AG04450 (cell line): Measurements from ENCODE around the gene PBXIP1. TPM values are rescaled to one million over a fixed set of nuclear protein-coding genes. Genes with fewer than 3 reads are reported as not detected.

Experiments used
- CTCF ChIA-PET: fragments of 300-600, 350-600 bp; formaldehyde crosslinking; extraction: SDS; loops from one replicate; lab custom pipeline; 2022; ENCODE audit warnings: antibody characterized with exemption, inconsistent platforms; lab: Charles Lee
- POLR2A ChIA-PET: fragments of 350-600 bp; formaldehyde crosslinking; extraction: SDS; loops from one replicate; lab custom pipeline; 2021; ENCODE audit warnings: antibody characterized with exemption, inconsistent platforms; lab: Yijun Ruan, JAX
- DNase-seq: peaks from one replicate; pipeline ENCODE4 v3.0.0-alpha.2; 2011; ENCODE audit warnings: low read depth, low spot score
- H3K27ac ChIP-seq: one replicate; pipeline ENCODE4 v1.5.1; 2012; ENCODE audit warnings: low read depth, low read length, control low read depth
- H3K27me3 ChIP-seq: one replicate; pipeline ENCODE4 v1.6.0; 2012; ENCODE audit warnings: low read length; ENCODE audit not compliant: control insufficient read depth, insufficient read depth
- H3K4me3 ChIP-seq: 2 replicates; pipeline ENCODE4 v1.5.1; 2011; ENCODE audit warnings: mild to moderate bottlenecking, low read depth, low read length, control low read depth
- H3K9me3 ChIP-seq: 2 replicates; pipeline ENCODE4 v1.5.1; 2012; ENCODE audit warnings: low read length; ENCODE audit not compliant: control insufficient read depth, insufficient read depth
- polyA plus RNA-seq: library from polyadenylated mRNA; depleted of rRNA; stranded (reverse); fragments of >200 nt; gene quantifications from 2 replicates; pipeline ENCODE4 v1.2.3, GENCODE V29; 2011
- TF ChIP-seq, protein P1 (sequence below): IDR thresholded peaks from 2 replicates; pipeline ENCODE4 v1.5.1; 2011; ENCODE audit warnings: low read depth, low read length, control low read depth, inconsistent platforms

The PBXIP1 gene
- polyA plus RNA-seq, 1 experiment, result 72.2 TPM

DNA sequence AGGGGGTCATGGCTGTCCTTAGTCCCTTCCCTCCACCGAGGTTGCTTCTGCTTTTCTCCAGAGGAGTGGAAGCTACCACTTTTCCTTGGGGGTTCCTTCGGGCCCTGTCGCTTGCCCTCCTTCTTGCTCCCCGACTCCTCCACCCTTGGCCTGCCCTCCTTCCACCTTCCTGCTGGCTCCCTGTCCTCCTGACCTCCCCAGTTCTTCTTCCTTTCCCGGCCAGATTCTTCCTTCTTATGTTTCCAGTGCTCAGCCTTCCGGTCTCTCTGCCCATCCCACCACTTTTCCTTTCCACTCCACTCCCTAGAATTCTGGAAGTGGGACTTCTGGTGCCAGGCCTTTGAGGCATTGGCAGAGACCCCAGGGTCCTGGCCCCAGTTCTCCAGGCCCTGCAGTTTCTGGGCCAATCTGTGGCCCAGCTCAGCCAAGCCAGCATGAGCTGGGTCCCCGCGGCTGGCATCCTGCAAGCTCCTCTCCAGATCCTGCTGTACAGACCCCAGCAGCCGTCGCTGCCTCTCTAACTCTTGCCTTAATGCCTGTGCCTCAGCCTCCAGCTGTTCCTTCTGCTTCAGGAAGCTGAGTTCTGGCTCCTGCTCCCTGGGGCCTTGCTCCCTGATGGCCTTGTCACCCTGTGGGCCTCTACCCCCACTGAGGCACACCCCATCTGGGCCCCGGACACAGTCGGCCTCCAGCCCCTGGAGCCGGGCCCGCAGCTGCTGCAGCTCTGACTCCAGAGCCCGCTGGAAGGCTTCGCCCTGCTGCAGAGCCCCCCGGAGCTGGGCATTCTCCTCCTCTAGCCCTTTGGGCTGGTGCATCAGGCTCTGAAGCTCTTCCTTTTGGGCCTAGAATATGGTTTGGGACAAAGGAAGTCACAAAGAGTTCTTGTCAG lies 9.7 kb downstream of the PBXIP1 start:
- TF ChIP-seq, protein P1, sequence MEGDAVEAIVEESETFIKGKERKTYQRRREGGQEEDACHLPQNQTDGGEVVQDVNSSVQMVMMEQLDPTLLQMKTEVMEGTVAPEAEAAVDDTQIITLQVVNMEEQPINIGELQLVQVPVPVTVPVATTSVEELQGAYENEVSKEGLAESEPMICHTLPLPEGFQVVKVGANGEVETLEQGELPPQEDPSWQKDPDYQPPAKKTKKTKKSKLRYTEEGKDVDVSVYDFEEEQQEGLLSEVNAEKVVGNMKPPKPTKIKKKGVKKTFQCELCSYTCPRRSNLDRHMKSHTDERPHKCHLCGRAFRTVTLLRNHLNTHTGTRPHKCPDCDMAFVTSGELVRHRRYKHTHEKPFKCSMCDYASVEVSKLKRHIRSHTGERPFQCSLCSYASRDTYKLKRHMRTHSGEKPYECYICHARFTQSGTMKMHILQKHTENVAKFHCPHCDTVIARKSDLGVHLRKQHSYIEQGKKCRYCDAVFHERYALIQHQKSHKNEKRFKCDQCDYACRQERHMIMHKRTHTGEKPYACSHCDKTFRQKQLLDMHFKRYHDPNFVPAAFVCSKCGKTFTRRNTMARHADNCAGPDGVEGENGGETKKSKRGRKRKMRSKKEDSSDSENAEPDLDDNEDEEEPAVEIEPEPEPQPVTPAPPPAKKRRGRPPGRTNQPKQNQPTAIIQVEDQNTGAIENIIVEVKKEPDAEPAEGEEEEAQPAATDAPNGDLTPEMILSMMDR, result no peak
- CTCF ChIA-PET, result interaction anchor here (1.0 kb wide), 4 partner anchors 8 to 277 kb away, joined by 3 to 6 read pairs (median 4); partner anchors contain the start of gene PBXIP1
- no peak for DNase-seq
- Histone ChIP-seq H3K9me3 (no peaks in the 10 kb centered on the region), H3K4me3 (no peak overlapping the region), H3K27ac (no peak overlapping the region), H3K27me3 (no peaks in the 10 kb centered on the region)
- POLR2A ChIA-PET, result no interaction called here

DNA sequence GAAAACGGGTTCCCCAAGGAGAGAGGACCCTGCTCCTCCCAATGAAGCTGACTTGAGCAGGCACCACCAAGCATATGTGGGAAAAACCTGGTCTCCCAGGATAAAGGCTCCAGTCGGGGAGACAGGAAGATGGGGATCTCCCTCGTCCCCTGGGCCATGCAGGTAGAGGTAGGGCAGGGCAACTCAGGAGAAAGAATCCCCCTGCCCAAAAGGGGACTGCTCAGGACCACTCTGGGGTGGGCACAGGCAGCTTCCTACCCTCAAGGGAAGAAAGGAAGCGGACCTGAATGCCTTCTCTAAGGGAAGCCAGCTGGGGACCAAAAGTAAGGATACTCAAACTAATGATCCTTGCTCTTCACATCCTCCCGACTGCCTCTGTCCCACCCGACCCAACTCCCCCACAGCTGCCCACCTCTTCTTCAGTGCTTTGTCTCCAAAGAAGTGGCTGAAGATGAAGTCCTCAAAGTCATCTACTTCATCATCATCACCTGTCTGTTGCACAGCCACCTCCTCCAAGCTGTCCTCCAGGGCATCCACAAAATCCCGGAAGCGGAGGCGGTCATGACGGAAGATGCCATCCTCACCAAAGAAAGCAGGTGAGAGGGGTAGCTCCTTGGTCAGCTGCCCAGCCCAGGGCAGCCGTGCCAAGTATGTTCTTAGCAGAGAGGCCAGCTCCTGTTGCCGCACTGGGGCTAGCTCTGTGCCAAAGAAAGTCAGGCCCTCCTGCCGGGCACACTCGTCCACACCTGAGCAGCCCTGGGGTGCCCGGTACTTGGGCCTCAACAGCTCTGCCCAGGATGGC lies 10.5 kb downstream of the PBXIP1 start:
- H3K27me3 ChIP-seq, result no peaks in the 10 kb centered on the region
- TF ChIP-seq, protein P1, result no peak
- POLR2A ChIA-PET, result no interaction called here
- no peak overlapping the region for H3K27ac ChIP-seq
- CTCF ChIA-PET, result interaction anchor here (0.6 to 1.5 kb wide), 7 partner anchors 9 to 466 kb away, joined by 3 to 6 read pairs (median 4); partner anchors contain the start of gene PBXIP1
- DNase-seq, result no peak
- H3K4me3 ChIP-seq, result no peak overlapping the region
- H3K9me3 ChIP-seq, result no peaks in the 10 kb centered on the region

DNA sequence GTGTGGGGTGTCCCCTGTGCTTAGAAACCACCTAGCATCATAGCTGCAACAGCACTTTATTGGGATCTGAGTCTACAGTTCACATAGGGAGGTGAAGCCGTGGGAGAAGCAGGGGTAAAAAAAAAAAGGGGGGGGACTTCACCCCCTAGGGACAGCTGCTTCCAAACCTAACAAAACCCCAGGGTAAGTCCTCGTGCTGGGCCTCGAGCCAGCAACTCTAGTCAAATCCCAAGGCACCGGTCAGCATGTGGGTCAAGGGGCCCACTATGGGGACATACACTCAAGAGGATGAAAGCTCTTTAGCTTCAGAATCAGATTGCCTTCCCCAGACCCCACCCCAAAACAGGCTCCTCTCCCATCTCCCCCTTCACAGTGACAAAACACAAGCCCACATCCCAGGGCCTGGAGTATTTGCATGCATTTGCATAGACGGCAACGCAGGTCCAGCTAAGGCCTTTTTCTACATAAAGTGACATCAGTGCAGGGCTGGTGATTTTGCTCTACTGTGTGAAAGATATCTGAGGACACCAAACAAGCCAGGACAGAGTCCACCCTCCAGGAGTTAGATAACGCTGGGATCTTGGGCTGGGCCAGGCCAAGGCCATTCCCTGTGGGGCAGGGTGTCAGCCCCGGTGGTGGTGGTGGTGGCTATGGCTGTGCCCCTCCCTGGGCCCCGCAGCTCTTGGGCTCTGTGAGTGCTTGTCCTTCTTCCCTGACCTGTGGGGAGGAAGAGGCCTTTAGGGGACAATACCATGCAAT lies 11.3 kb downstream of the PBXIP1 start:
- H3K9me3 ChIP-seq, result no peaks in the 10 kb centered on the region
- H3K27ac ChIP-seq, result no peak overlapping the region
- POLR2A ChIA-PET, result interaction anchor here (0.7 to 1.0 kb wide), 2 partner anchors 26 to 1050 kb away, joined by 4 read pairs; partner anchors contain the start of gene SHC1
- no peak overlapping the region for H3K4me3 ChIP-seq
- CTCF ChIA-PET, result interaction anchor here (0.6 to 1.5 kb wide), 18 partner anchors 9 to 745 kb away, joined by 3 to 11 read pairs (median 4); partner anchors contain the start of gene PBXIP1
- TF ChIP-seq, protein P1, result no peak
- H3K27me3 ChIP-seq, result peaks cover 2% of the 10 kb centered on the region
- no peak for DNase-seq

DNA sequence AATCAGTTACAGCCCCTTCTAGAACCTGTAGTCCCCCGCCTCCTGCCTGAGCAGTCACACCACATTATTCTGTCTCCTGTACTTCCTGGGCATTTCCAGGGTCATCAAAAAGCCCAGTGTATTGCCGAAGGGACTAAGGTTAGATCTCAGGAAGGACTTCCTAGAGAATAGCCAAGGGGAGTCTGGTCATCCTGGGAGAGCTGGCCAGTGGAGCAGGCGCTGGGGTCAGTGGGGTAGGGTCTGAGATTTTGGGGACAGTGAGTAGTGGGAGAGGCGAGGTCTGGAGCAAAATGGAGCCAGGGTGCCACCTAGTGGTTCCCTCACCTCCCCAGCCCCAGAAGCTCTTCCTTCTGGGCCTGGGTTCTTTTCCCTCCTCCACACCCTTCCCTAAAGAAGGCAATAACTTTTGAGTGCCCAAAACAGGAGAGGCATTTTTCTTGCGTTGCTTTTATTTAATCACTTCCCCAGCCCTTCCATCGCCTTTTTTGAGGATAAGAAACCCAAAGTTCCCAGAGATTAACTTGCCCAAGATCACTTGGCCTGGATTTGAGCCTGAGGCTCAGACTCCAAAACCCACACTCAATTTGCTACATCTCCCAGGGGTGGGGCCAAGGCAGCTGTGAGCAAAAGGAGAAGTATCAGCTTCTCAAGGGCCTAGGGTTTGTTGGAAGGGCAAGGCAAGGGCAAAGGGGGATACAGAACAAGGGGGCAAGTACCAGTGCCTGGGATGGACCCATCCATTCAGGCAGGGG lies 12.1 kb downstream of the PBXIP1 start:
- POLR2A ChIA-PET, result interaction anchor here (0.7 to 1.0 kb wide), 2 partner anchors 27 to 1049 kb away, joined by 4 read pairs; partner anchors contain the start of gene SHC1
- no peak overlapping the region for H3K4me3 ChIP-seq
- no peaks in the 10 kb centered on the region for H3K9me3 ChIP-seq
- H3K27ac ChIP-seq, result no peak overlapping the region
- CTCF ChIA-PET, result interaction anchor here (0.6 to 1.5 kb wide), 19 partner anchors 10 to 744 kb away, joined by 3 to 11 read pairs (median 3); partner anchors contain the start of gene PBXIP1
- DNase-seq, result no peak
- H3K27me3 ChIP-seq, result peaks cover 2% of the 10 kb centered on the region
- TF ChIP-seq, protein P1, result peak; percentile 86
